Type B pancreatic cell (in vitro differentiated cells): ENCODE data around the gene NAA10. TPM values are rescaled to one million over a fixed set of nuclear protein-coding genes. Genes with fewer than 3 reads are reported as not detected.
A peak's percentile ranks its signal among the peaks of the same experiment; 100 is the strongest.

Experiments used
- DNase-seq: peaks from one replicate; pipeline ENCODE4 v3.0.0; 2021; ENCODE audit warnings: mixed read lengths; ENCODE audit not compliant: unreplicated experiment; ENCODE audit errors: extremely low spot score
- H3K27ac Mint-ChIP-seq: 2 replicates; pipeline ENCODE4 v1.8.0; 2021; ENCODE audit warnings: mild to moderate bottlenecking, mixed read lengths
- H3K27me3 Mint-ChIP-seq: 2 replicates; pipeline ENCODE4 v1.8.0; 2021; ENCODE audit warnings: mixed read lengths
- H3K36me3 Mint-ChIP-seq: 2 replicates; pipeline ENCODE4 v1.8.0; 2021; ENCODE audit warnings: mixed read lengths
- H3K4me1 Mint-ChIP-seq: one replicate; pipeline ENCODE4 v1.8.0; 2021; ENCODE audit warnings: mixed read lengths; ENCODE audit not compliant: unreplicated experiment
- H3K4me3 Mint-ChIP-seq: 2 replicates; pipeline ENCODE4 v1.8.0; 2021; ENCODE audit warnings: mild to moderate bottlenecking, mixed read lengths
- H3K9me3 Mint-ChIP-seq: 2 replicates; pipeline ENCODE4 v1.8.0; 2021; ENCODE audit warnings: mixed read lengths
- total RNA-seq: library from RNA; stranded (reverse); gene quantifications from 2 replicates; pipeline ENCODE4 v1.2.1, GENCODE V29; 2021; ENCODE audit warnings: low replicate concordance
- TF ChIP-seq, protein P1 (sequence below): fragments of 200-600 bp; sonication (generic); conservative IDR thresholded peaks from 2 replicates; pipeline ENCODE4 v1.5.0; 2021; ENCODE audit warnings: antibody characterized with exemption, mild to moderate bottlenecking

NAA10 gene
- total RNA-seq, 1 donor from 2014 or later = 82.7 TPM

DNA sequence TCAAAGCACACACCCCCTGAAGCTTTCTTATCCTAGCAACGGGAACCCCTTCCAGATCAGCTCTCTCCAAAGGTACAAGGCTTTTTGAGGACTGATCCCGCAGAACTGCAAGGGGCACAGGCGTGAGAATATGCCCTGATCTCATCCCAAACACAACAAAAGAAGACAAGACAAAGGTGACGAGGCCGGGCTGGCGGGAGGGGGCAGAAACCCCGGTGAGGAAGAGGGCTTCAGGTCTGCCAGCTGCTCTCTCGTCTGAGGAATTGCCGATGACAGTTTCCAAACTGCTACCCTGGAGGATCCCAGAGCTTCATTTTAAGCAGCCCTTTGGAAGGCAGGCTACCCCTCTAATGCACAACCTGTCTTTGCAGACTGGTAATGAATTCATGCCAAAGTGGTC is 33.4 kb upstream of the NAA10 start:
- H3K27me3 Mint-ChIP-seq = no peaks in the 10 kb centered on the region
- peak overlapping the region; percentile 82 for H3K27ac Mint-ChIP-seq
- peak overlapping the region; percentile 100 for H3K4me3 Mint-ChIP-seq

DNA sequence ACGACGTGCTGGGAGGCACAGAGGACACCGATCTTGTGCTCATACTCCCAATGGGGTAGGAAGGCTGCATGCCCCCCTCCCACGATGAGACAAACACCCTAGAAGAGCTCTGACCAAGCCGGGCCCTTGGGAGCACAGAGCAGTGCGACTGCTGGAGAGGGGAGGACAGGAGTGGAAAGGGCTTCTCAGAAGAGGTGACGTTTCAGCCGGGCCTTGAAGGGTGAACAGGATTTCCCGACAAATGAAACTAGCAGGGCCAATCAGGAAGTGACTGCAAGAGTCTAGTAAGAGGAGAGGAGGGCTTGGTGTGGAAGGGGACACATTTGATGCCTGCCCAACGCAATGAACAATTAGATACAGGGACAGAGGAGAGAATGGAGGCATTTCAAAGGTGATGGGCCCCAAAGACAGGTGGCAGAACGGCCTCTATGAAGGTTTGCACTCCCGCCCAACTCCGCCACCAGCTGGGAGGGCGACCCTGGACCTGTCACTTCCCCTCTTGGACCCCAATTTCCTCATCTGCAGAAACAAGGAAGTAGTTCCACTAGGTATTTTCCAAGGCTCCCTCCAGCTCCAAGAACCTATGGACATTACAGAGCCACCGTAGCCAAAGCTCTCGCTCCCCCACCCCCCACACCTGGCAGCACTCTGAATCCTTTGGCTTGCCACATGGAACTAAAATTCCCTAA is 32.8 kb upstream of the NAA10 start:
- H3K4me3 Mint-ChIP-seq = peak overlapping the region; percentile 100
- no peak for DNase-seq
- H3K36me3 Mint-ChIP-seq = peaks cover 9% of the 10 kb centered on the region
- H3K27me3 Mint-ChIP-seq = no peaks in the 10 kb centered on the region
- H3K27ac Mint-ChIP-seq = peak overlapping the region; percentile 82
- TF ChIP-seq, protein P1, sequence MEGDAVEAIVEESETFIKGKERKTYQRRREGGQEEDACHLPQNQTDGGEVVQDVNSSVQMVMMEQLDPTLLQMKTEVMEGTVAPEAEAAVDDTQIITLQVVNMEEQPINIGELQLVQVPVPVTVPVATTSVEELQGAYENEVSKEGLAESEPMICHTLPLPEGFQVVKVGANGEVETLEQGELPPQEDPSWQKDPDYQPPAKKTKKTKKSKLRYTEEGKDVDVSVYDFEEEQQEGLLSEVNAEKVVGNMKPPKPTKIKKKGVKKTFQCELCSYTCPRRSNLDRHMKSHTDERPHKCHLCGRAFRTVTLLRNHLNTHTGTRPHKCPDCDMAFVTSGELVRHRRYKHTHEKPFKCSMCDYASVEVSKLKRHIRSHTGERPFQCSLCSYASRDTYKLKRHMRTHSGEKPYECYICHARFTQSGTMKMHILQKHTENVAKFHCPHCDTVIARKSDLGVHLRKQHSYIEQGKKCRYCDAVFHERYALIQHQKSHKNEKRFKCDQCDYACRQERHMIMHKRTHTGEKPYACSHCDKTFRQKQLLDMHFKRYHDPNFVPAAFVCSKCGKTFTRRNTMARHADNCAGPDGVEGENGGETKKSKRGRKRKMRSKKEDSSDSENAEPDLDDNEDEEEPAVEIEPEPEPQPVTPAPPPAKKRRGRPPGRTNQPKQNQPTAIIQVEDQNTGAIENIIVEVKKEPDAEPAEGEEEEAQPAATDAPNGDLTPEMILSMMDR = no peak
- H3K4me1 Mint-ChIP-seq = peaks cover 27% of the 10 kb centered on the region
- no peaks in the 10 kb centered on the region for H3K9me3 Mint-ChIP-seq

More for the DNA sequence above, 33.4 kb upstream of the NAA10 start:
- DNase-seq = no peak
- TF ChIP-seq, protein P1 = no peak
- Mint-ChIP-seq H3K9me3 (no peaks in the 10 kb centered on the region), H3K4me1 (peaks cover 31% of the 10 kb centered on the region), H3K36me3 (peaks cover 11% of the 10 kb centered on the region)

DNA sequence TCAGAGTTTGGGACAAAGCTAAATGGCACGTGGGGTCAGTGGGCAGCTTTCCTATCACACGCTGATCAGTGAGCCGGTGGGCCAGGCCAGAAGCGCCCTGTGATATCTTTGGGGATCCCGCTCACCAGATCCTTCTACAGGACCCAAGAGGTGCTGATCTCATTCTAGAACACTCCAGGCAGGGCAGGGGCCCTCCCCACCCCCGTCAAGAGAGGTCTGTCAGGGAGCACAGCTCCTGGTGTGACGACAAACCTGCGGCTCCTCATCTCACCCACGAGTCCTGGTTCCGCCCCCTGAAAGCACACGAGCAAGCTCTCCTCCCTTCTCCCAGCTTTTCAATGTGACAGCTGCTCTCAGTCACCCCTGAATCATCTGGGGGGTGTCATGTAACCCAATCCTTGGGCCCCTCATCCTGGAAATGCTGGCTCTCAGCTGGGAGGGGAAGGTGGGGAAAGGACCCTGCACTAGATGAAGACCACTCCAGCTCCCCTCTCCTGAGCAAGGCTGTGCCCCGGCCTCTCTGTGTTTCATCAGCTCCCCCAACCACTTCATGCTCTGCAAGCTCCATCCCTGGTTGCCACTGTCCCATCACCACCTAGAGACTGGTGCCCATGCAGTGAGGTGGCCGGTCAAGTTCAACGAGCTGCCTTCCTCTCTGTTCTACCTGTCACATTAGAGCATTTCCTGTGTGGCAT is 32.2 kb upstream of the NAA10 start:
- H3K36me3 Mint-ChIP-seq = peaks cover 11% of the 10 kb centered on the region
- H3K4me1 Mint-ChIP-seq = peaks cover 27% of the 10 kb centered on the region
- no peak for DNase-seq
- H3K9me3 Mint-ChIP-seq = no peaks in the 10 kb centered on the region
- peak overlapping the region; percentile 82 for H3K27ac Mint-ChIP-seq
- peak overlapping the region; percentile 100 for H3K4me3 Mint-ChIP-seq
- TF ChIP-seq, protein P1 = no peak
- H3K27me3 Mint-ChIP-seq = no peaks in the 10 kb centered on the region

DNA sequence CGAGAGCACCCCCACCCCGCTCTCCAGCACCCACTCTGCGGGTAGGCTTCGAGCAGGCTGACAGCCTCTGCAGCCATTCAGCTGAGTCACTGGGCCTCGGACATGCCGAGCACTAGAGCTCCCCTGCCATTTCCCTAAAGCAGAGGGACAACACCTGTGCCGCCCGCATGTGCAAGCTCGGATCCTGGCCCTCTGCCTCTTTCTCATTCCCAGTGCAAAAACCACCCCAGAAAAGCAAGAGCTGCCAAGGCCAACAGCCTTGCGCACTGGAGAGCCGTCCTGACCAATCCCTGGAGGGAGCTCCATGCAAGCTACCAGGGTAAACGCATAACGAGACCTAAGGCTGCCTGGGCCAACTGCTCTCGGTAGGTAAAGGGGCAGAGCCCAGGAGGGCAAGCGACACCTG is 31.4 kb upstream of the NAA10 start:
- Mint-ChIP-seq H3K4me3 (peak overlapping the region; percentile 17), H3K36me3 (peaks cover 11% of the 10 kb centered on the region), H3K27ac (no peak overlapping the region)

DNA sequence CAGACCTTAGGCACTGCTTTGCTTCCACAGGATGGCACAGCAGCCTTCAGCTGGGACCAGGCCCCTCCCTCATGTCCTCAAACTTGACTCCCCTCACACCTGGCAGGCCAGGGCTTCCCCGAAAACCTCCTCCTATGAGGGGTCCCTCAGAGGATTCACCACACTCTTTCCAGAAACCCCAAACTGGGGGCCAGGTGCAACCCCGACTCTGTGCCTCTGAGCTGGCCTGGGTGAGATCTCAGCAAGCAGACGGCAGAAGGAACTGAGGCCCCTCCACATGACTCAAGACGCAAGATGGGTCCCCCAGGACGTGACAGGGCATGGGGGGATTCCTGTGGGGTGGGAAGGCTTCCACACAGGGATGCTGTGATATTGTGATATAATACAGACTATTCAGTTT is 30.6 kb upstream of the NAA10 start:
- Mint-ChIP-seq H3K36me3 (peaks cover 15% of the 10 kb centered on the region), H3K9me3 (no peaks in the 10 kb centered on the region), H3K4me1 (peaks cover 27% of the 10 kb centered on the region), H3K4me3 (no peak overlapping the region), H3K27ac (no peak overlapping the region), H3K27me3 (no peaks in the 10 kb centered on the region)
- TF ChIP-seq, protein P1 = no peak
- no peak for DNase-seq

More for the DNA sequence above, 31.4 kb upstream of the NAA10 start:
- H3K9me3 Mint-ChIP-seq = no peaks in the 10 kb centered on the region
- H3K27me3 Mint-ChIP-seq = no peaks in the 10 kb centered on the region
- peaks cover 27% of the 10 kb centered on the region for H3K4me1 Mint-ChIP-seq
- no peak for DNase-seq
- TF ChIP-seq, protein P1 = no peak
